Lower leg skin (tissue), 3 donors: ENCODE data around the gene AHRR.

Source experiments
- CTCF ChIP-seq, 3 donors: fragments of 450-650 bp; IDR thresholded peaks; one replicate each; pipeline ENCODE4 v1.5.1; 2016; ENCODE audit warnings: antibody characterized with exemption in 3 of 3, mild to moderate bottlenecking in 3 of 3, moderate library complexity in 2 of 3
- POLR2A ChIP-seq, 2 donors: fragments of 450-650 bp; IDR thresholded peaks; one replicate each; pipeline ENCODE4 v1.6.1; 2016 to 2017; ENCODE audit warnings: antibody characterized with exemption in 2 of 2, mild to moderate bottlenecking in 1 of 2, moderate library complexity in 1 of 2

GRCh38 chr5:346229-346935 lies 24.9 kb downstream of the AHRR start:
- TF ChIP-seq POLR2A (IDR thresholded peaks at IDR 0.05) = no peak
- no peak for TF ChIP-seq CTCF (IDR thresholded peaks at IDR 0.05)
